WERI-Rb-1 (cell line): ENCODE measurements around the gene HIPK4.

Experiments used
- DNase-seq: peaks from one replicate; pipeline ENCODE4 v3.0.0-alpha.2; 2020
- H3K27ac ChIP-seq: fragments of 250-450 bp; sonication (Bioruptor Pico); 2 replicates; pipeline ENCODE4 v1.5.1; 2020; ENCODE audit warnings: mild to moderate bottlenecking, moderate library complexity
- H3K27me3 ChIP-seq: fragments of 250-450 bp; sonication (Bioruptor Pico); 2 replicates; pipeline ENCODE4 v1.5.1; 2021; ENCODE audit warnings: mild to moderate bottlenecking, low read depth, moderate library complexity; ENCODE audit not compliant: insufficient read depth, severe bottlenecking
- H3K36me3 ChIP-seq: fragments of 250-450 bp; sonication (Bioruptor Pico); 2 replicates; pipeline ENCODE4 v1.5.1; 2020; ENCODE audit warnings: mild to moderate bottlenecking, moderate library complexity
- H3K4me3 ChIP-seq: 2 replicates; pipeline ENCODE4 v1.5.1; 2011; ENCODE audit warnings: low read depth, mild to moderate bottlenecking, control low read depth, low read length
- H3K9me3 ChIP-seq: fragments of 250-450 bp; sonication (Bioruptor Pico); 2 replicates; pipeline ENCODE4 v1.5.1; 2021; ENCODE audit warnings: mild to moderate bottlenecking, moderate library complexity; ENCODE audit not compliant: severe bottlenecking
- CTCF ChIP-seq: IDR thresholded peaks from 2 replicates; pipeline ENCODE4 v1.5.1; 2011; ENCODE audit warnings: low read depth, mild to moderate bottlenecking, control low read depth, inconsistent platforms, low read length

Gene HIPK4

GRCh38 chr19:40360708-40361241 is 29.2 kb downstream of the HIPK4 start:
- TF ChIP-seq CTCF, result no peak
- no peaks in the 10 kb centered on the region for H3K36me3 ChIP-seq
- peak; percentile 57 for DNase-seq
- H3K27ac ChIP-seq, result no peak overlapping the region
- no peaks in the 10 kb centered on the region for H3K27me3 ChIP-seq
- H3K9me3 ChIP-seq, result no peaks in the 10 kb centered on the region
- H3K4me3 ChIP-seq, result no peak overlapping the region

- no peaks in the 10 kb centered on the region for H3K9me3 ChIP-seq
- 0 out of 2 replicates have a peak, but pooled peaks have one; percentile 2 for TF ChIP-seq CTCF
- H3K36me3 ChIP-seq, result no peaks in the 10 kb centered on the region
- DNase-seq, result peak; percentile 35
- no peak overlapping the region for H3K27ac ChIP-seq
- H3K27me3 ChIP-seq, result no peaks in the 10 kb centered on the region
- no peak overlapping the region for H3K4me3 ChIP-seq
Measured at GRCh38 chr19:40360020-40360707, 29.8 kb downstream of the HIPK4 start.

- no peak overlapping the region for H3K4me3 ChIP-seq
- no peak for DNase-seq
Measured at GRCh38 chr19:40358773-40359172, 31.2 kb downstream of the HIPK4 start.

GRCh38 chr19:40357640-40358039 is 32.3 kb downstream of the HIPK4 start:
- no peaks in the 10 kb centered on the region; the same call in 1 of the 2 replicates for H3K36me3 ChIP-seq
- no peaks in the 10 kb centered on the region for H3K27me3 ChIP-seq
- no peak overlapping the region for H3K4me3 ChIP-seq
- no peaks in the 10 kb centered on the region for H3K9me3 ChIP-seq
- no peak overlapping the region for H3K27ac ChIP-seq
- DNase-seq, result no peak
- no peak for TF ChIP-seq CTCF

More at GRCh38 chr19:40358773-40359172, 31.2 kb downstream of the HIPK4 start:
- H3K27me3 ChIP-seq, result no peaks in the 10 kb centered on the region
- TF ChIP-seq CTCF, result no peak
- H3K27ac ChIP-seq, result no peak overlapping the region
- H3K9me3 ChIP-seq, result no peaks in the 10 kb centered on the region
- no peaks in the 10 kb centered on the region; the same call in 1 of the 2 replicates for H3K36me3 ChIP-seq

- H3K36me3 ChIP-seq, result no peaks in the 10 kb centered on the region; the same call in 1 of the 2 replicates
- H3K27ac ChIP-seq, result no peak overlapping the region
- no peak overlapping the region for H3K4me3 ChIP-seq
- H3K27me3 ChIP-seq, result no peaks in the 10 kb centered on the region
- TF ChIP-seq CTCF, result no peak
- no peak for DNase-seq
- H3K9me3 ChIP-seq, result no peaks in the 10 kb centered on the region
Measured at GRCh38 chr19:40356681-40357595, 33.0 kb downstream of the HIPK4 start.
